OCI-LY7 (cell line): Measurements from ENCODE around the gene EPHB3. TPM values are rescaled to one million over a fixed set of nuclear protein-coding genes. Genes with fewer than 3 reads are reported as not detected.

Experiments
- BruUV-seq: library from RNA; stranded (reverse); fragments of 400-500 nt; replicated peaks from 2 replicates; lab custom pipeline; 2021; lab: Mats Ljungman, UMichigan
- CTCF ChIA-PET: fragments of 300-600 bp; sonication (Branson Sonifier 250); formaldehyde crosslinking; loops from one replicate; lab custom pipeline; 2022; ENCODE audit warnings: antibody characterized with exemption; ENCODE audit not compliant: unreplicated experiment; lab: Charles Lee
- POLR2A ChIA-PET: fragments of 300-600 bp; sonication (Branson Sonifier 250); formaldehyde crosslinking; loops from one replicate; lab custom pipeline; 2022; ENCODE audit warnings: antibody characterized with exemption; lab: Charles Lee
- DNase-seq: peaks from one replicate; pipeline ENCODE4 v3.0.0-alpha.2; 2015; ENCODE audit warnings: low spot score
- H2AFZ ChIP-seq: fragments of 200-600 bp; sonication (generic), shearing (Covaris generic); 2 replicates; pipeline ENCODE4 v1.6.1; 2014; ENCODE audit warnings: mild to moderate bottlenecking, antibody characterized with exemption, low read length, moderate library complexity
- H3K27ac ChIP-seq: fragments of 200-600 bp; sonication (generic); 2 replicates; pipeline ENCODE4 v1.5.1; 2014; ENCODE audit warnings: mixed run types, low read depth, mild to moderate bottlenecking, moderate library complexity, low read length, inconsistent platforms; ENCODE audit not compliant: poor library complexity, severe bottlenecking
- H3K36me3 ChIP-seq: fragments of 200-600 bp; sonication (generic); 2 replicates; pipeline ENCODE4 v1.6.1; 2014; ENCODE audit warnings: mild to moderate bottlenecking, antibody characterized with exemption, low read length, moderate library complexity, mixed read lengths; ENCODE audit not compliant: insufficient read depth
- H3K4me1 ChIP-seq: fragments of 200-600 bp; sonication (generic); 2 replicates; pipeline ENCODE4 v1.5.1; 2014; ENCODE audit warnings: mild to moderate bottlenecking, low read length; ENCODE audit not compliant: insufficient read depth, poor library complexity, severe bottlenecking
- H3K4me2 ChIP-seq: fragments of 200-600 bp; sonication (generic); 2 replicates; pipeline ENCODE4 v1.6.1; 2014; ENCODE audit warnings: mild to moderate bottlenecking, low read length
- H3K4me3 ChIP-seq: fragments of 200-600 bp; sonication (generic); 2 replicates; pipeline ENCODE4 v1.5.1; 2014; ENCODE audit warnings: mild to moderate bottlenecking, low read depth, low read length; ENCODE audit not compliant: poor library complexity, severe bottlenecking
- H3K79me2 ChIP-seq: fragments of 200-600 bp; sonication (generic); 2 replicates; pipeline ENCODE4 v1.6.1; 2016; ENCODE audit warnings: low read depth, mild to moderate bottlenecking, low read length, moderate library complexity, mixed read lengths; ENCODE audit not compliant: insufficient read depth
- H3K9me2 ChIP-seq: fragments of 200-600 bp; sonication (generic); 2 replicates; pipeline ENCODE4 v1.6.1; 2016; ENCODE audit warnings: mild to moderate bottlenecking, low read length, mixed read lengths; ENCODE audit not compliant: insufficient read depth
- H3K9me3 ChIP-seq: fragments of 200-600 bp; sonication (generic); 2 replicates; pipeline ENCODE4 v1.6.1; 2014; ENCODE audit warnings: mild to moderate bottlenecking, mixed run types, low read length, mixed read lengths
- H4K20me1 ChIP-seq: fragments of 200-600 bp; sonication (generic); 2 replicates; pipeline ENCODE4 v1.6.1; 2014; ENCODE audit warnings: mild to moderate bottlenecking, antibody characterized with exemption, low read length, moderate library complexity, mixed read lengths; ENCODE audit not compliant: insufficient read depth
- EZH2phosphoT487 ChIP-seq: fragments of 200-600 bp; sonication (generic); IDR thresholded peaks from 2 replicates; pipeline ENCODE4 v1.6.1; 2018; ENCODE audit warnings: low read depth, borderline replicate concordance, mild to moderate bottlenecking, mixed run types, antibody characterized with exemption, low read length, moderate library complexity, mixed read lengths
- intact Hi-C: fragments of 100-400 bp; cut with micrococcal nuclease; formaldehyde crosslinking; loops from one replicate; pipeline ENCODE4 v1.10.0; 2022; ENCODE audit not compliant: unreplicated experiment
- total RNA-seq, 2 experiments: library from RNA; depleted of rRNA in 1 of 2; stranded (reverse); fragments of >200 nt in 1 of 2; shearing (Covaris generic) in 1 of 2; gene quantifications; 2 replicates each; pipeline ENCODE4 v1.2.3, GENCODE V29; 2014 to 2022
- TF ChIP-seq, protein P1 (sequence below): fragments of 200-600 bp; sonication (generic); conservative IDR thresholded peaks from 2 replicates; pipeline ENCODE4 v1.5.1; 2014; ENCODE audit warnings: mild to moderate bottlenecking, antibody characterized with exemption, low read length, moderate library complexity, mixed read lengths

The EPHB3 gene
- total RNA-seq, 2 experiments from 2014 or later = not detected

- no peak overlapping the region for H2AFZ ChIP-seq
- no peak overlapping the region for H3K4me3 ChIP-seq
- intact Hi-C loops = no loop called here
- H4K20me1 ChIP-seq = no peaks in the 10 kb centered on the region
- POLR2A ChIA-PET = no interaction called here
- no peaks in the 10 kb centered on the region for H3K36me3 ChIP-seq
- no peak overlapping the region for H3K4me2 ChIP-seq
- no peak overlapping the region for H3K27ac ChIP-seq
- CTCF ChIA-PET = no interaction called here
- H3K9me3 ChIP-seq = no peaks in the 10 kb centered on the region
- TF ChIP-seq EZH2phosphoT487 = no peak
- TF ChIP-seq, protein P1, sequence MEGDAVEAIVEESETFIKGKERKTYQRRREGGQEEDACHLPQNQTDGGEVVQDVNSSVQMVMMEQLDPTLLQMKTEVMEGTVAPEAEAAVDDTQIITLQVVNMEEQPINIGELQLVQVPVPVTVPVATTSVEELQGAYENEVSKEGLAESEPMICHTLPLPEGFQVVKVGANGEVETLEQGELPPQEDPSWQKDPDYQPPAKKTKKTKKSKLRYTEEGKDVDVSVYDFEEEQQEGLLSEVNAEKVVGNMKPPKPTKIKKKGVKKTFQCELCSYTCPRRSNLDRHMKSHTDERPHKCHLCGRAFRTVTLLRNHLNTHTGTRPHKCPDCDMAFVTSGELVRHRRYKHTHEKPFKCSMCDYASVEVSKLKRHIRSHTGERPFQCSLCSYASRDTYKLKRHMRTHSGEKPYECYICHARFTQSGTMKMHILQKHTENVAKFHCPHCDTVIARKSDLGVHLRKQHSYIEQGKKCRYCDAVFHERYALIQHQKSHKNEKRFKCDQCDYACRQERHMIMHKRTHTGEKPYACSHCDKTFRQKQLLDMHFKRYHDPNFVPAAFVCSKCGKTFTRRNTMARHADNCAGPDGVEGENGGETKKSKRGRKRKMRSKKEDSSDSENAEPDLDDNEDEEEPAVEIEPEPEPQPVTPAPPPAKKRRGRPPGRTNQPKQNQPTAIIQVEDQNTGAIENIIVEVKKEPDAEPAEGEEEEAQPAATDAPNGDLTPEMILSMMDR = no peak
- DNase-seq = no peak
- no TSS peak for BruUV-seq
- no peaks in the 10 kb centered on the region for H3K4me1 ChIP-seq
- H3K79me2 ChIP-seq = no peaks in the 10 kb centered on the region
- H3K9me2 ChIP-seq = no peaks in the 10 kb centered on the region
These were observed 8.2 kb upstream of the EPHB3 start for GRCh38 chr3:184553385-184553784.

DNA sequence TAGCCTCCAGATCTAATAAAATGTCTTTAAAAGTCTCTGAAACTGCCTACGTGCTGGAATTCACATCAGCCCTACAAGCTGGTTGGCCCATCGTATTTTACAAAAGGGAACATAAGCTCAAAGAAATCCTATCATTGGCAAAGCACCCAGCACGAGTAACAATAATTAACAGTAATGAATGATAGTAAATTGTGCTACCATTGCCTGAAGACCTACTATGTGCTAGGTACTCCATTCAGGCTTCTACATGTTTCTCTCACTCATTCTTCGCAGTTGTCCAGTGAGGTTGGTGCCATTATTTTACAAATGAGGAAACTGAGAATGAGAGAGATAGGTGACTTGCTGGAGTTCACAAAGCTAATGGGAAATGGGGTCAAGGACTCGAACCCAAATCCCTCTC is 7.1 kb upstream of the EPHB3 start:
- no peak overlapping the region for H3K4me2 ChIP-seq

More for the DNA sequence above, 7.1 kb upstream of the EPHB3 start:
- no peaks in the 10 kb centered on the region for H3K9me3 ChIP-seq
- H2AFZ ChIP-seq = no peak overlapping the region
- TF ChIP-seq, protein P1 = no peak
- TF ChIP-seq EZH2phosphoT487 = no peak
- no peaks in the 10 kb centered on the region for H3K36me3 ChIP-seq
- H3K79me2 ChIP-seq = no peaks in the 10 kb centered on the region
- no peaks in the 10 kb centered on the region for H3K9me2 ChIP-seq
- H3K27ac ChIP-seq = no peak overlapping the region
- no peaks in the 10 kb centered on the region for H3K4me1 ChIP-seq
- intact Hi-C loops = no loop called here
- ChIA-PET CTCF (no interaction called here), POLR2A (no interaction called here)
- H4K20me1 ChIP-seq = no peaks in the 10 kb centered on the region
- DNase-seq = no peak
- H3K4me3 ChIP-seq = no peak overlapping the region
- BruUV-seq = no TSS peak
